Lower leg skin (tissue), 3 donors: ENCODE data around the gene GPC5.

Experiments
- POLR2A ChIP-seq, 2 donors: fragments of 450-650 bp; IDR thresholded peaks; one replicate each; pipeline ENCODE4 v1.6.1; 2016 to 2017; ENCODE audit warnings: antibody characterized with exemption in 2 of 2, mild to moderate bottlenecking in 1 of 2, moderate library complexity in 1 of 2
- TF ChIP-seq, protein P1 (sequence below), 3 donors: fragments of 450-650 bp; IDR thresholded peaks; one replicate each; pipeline ENCODE4 v1.5.1; 2016; ENCODE audit warnings: antibody characterized with exemption in 3 of 3, mild to moderate bottlenecking in 3 of 3, moderate library complexity in 2 of 3

DNA sequence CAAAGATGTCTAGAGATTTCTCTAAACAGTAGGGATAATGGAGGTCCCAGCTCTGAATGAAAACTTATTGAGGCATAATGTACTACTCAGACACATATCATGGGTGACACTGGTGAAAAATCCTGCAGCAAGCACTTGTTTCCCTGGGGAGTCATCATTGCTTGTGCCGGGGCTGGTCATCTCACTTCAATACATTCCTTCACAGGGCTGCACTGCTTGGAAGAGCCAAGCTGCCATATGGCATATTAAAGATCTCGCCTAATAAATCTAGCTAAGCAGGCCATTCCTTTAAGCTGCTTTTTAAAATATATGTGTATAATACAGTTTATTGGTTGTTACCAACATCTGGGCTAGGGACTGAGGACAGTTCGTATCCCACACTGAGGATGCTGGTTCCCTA is 1496.0 kb downstream of the GPC5 start:
- TF ChIP-seq, protein P1, sequence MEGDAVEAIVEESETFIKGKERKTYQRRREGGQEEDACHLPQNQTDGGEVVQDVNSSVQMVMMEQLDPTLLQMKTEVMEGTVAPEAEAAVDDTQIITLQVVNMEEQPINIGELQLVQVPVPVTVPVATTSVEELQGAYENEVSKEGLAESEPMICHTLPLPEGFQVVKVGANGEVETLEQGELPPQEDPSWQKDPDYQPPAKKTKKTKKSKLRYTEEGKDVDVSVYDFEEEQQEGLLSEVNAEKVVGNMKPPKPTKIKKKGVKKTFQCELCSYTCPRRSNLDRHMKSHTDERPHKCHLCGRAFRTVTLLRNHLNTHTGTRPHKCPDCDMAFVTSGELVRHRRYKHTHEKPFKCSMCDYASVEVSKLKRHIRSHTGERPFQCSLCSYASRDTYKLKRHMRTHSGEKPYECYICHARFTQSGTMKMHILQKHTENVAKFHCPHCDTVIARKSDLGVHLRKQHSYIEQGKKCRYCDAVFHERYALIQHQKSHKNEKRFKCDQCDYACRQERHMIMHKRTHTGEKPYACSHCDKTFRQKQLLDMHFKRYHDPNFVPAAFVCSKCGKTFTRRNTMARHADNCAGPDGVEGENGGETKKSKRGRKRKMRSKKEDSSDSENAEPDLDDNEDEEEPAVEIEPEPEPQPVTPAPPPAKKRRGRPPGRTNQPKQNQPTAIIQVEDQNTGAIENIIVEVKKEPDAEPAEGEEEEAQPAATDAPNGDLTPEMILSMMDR (IDR thresholded peaks at IDR 0.05) = no peak
- TF ChIP-seq POLR2A (IDR thresholded peaks at IDR 0.05) = no peak
